Stimulated activated CD8-positive, alpha-beta memory T cell treated with anti-CD3 and anti-CD28 coated beads, Interleukin-12 subunit alpha, Interleukin-12 subunit beta, amount 100 ng/mL, for 1 hour (primary cell): ENCODE measurements around the gene IFNAR1.
"Not testable (repeated sequence)": the region's sequence is repeated elsewhere in the genome, so short reads cannot be mapped to it uniquely, and the experiment has no call there.

Experiments
- DNase-seq: peaks from one replicate; pipeline ENCODE4 v3.0.0-alpha.2; 2020; ENCODE audit warnings: low read depth

IFNAR1 gene

GRCh38 chr21:33377221-33377920, 52.6 kb downstream of the IFNAR1 start:
- DNase-seq = no peak

- DNase-seq = no peak
Measured at GRCh38 chr21:33378081-33378480, 53.3 kb downstream of the IFNAR1 start.

- not testable (repeated sequence) for DNase-seq
Measured at GRCh38 chr21:33379934-33380333, 55.2 kb downstream of the IFNAR1 start.

- DNase-seq = peak; percentile 74
Measured at GRCh38 chr21:33380483-33380998, 55.8 kb downstream of the IFNAR1 start.

GRCh38 chr21:33381381-33381780, 56.6 kb downstream of the IFNAR1 start:
- DNase-seq = not testable (repeated sequence)

GRCh38 chr21:33383056-33383888, 58.5 kb downstream of the IFNAR1 start:
- DNase-seq = peak; percentile 56

GRCh38 chr21:33384841-33385331, 60.1 kb downstream of the IFNAR1 start:
- no peak for DNase-seq

- no peak for DNase-seq
Measured at GRCh38 chr21:33386222-33386784, 61.5 kb downstream of the IFNAR1 start.

GRCh38 chr21:33387294-33387693, 62.5 kb downstream of the IFNAR1 start:
- no peak for DNase-seq

- DNase-seq = no peak
Measured at GRCh38 chr21:33388188-33388587, 63.4 kb downstream of the IFNAR1 start.

GRCh38 chr21:33390479-33390878, 65.7 kb downstream of the IFNAR1 start:
- no peak for DNase-seq

- DNase-seq = no peak
Measured at GRCh38 chr21:33391656-33392055, 66.9 kb downstream of the IFNAR1 start.

GRCh38 chr21:33392284-33392985, 67.7 kb downstream of the IFNAR1 start:
- no peak for DNase-seq

- DNase-seq = no peak
Measured at GRCh38 chr21:33393348-33393747, 68.6 kb downstream of the IFNAR1 start.

GRCh38 chr21:33394260-33394659, 69.5 kb downstream of the IFNAR1 start:
- DNase-seq = no peak

GRCh38 chr21:33395891-33396331, 71.1 kb downstream of the IFNAR1 start:
- no peak for DNase-seq

GRCh38 chr21:33396436-33396835, 71.7 kb downstream of the IFNAR1 start:
- DNase-seq = no peak

GRCh38 chr21:33396951-33397350, 72.2 kb downstream of the IFNAR1 start:
- no peak for DNase-seq

- no peak for DNase-seq
Measured at GRCh38 chr21:33397717-33398116, 72.9 kb downstream of the IFNAR1 start.

GRCh38 chr21:33398361-33398760, 73.6 kb downstream of the IFNAR1 start:
- DNase-seq = no peak

- no peak for DNase-seq
Measured at GRCh38 chr21:33401630-33401992, 76.8 kb downstream of the IFNAR1 start.
